Pons (tissue), 1 donor: Measurements from ENCODE around the gene UNKL.

ENCODE experiments used
- DNase-seq: peaks from one replicate; pipeline ENCODE4 v3.0.0-alpha.2; 2016; ENCODE audit warnings: low spot score

UNKL gene

GRCh38 chr16:1401061-1401757, 13.3 kb downstream of the UNKL start:
- no peak for DNase-seq

GRCh38 chr16:1398826-1399581, 15.5 kb downstream of the UNKL start:
- no peak for DNase-seq

GRCh38 chr16:1398351-1398750, 16.2 kb downstream of the UNKL start:
- DNase-seq = no peak

- no peak for DNase-seq
Observed at GRCh38 chr16:1397779-1398178, 16.7 kb downstream of the UNKL start.

- no peak for DNase-seq
Observed at GRCh38 chr16:1395444-1396031, 19.0 kb downstream of the UNKL start.

- no peak for DNase-seq
Observed at GRCh38 chr16:1394367-1394951, 20.0 kb downstream of the UNKL start.

- no peak for DNase-seq
Observed at GRCh38 chr16:1393613-1394176, 20.8 kb downstream of the UNKL start.

GRCh38 chr16:1392826-1393225, 21.7 kb downstream of the UNKL start:
- no peak for DNase-seq

- no peak for DNase-seq
Observed at GRCh38 chr16:1390239-1390779, 24.2 kb downstream of the UNKL start.

GRCh38 chr16:1389762-1390161, 24.7 kb downstream of the UNKL start:
- no peak for DNase-seq

- no peak for DNase-seq
Observed at GRCh38 chr16:1387331-1387730, 27.2 kb downstream of the UNKL start.

- no peak for DNase-seq
Observed at GRCh38 chr16:1385232-1385631, 29.3 kb downstream of the UNKL start.

- DNase-seq = no peak
Observed at GRCh38 chr16:1383556-1383955, 30.9 kb downstream of the UNKL start.

- no peak for DNase-seq
Observed at GRCh38 chr16:1381612-1382406, 32.7 kb downstream of the UNKL start.

GRCh38 chr16:1380195-1380594, 34.3 kb downstream of the UNKL start:
- DNase-seq = no peak

- no peak for DNase-seq
Observed at GRCh38 chr16:1379304-1380076, 35.0 kb downstream of the UNKL start.

GRCh38 chr16:1378804-1379303, 35.6 kb downstream of the UNKL start:
- no peak for DNase-seq

- no peak for DNase-seq
Observed at GRCh38 chr16:1378087-1378803, 36.3 kb downstream of the UNKL start.

GRCh38 chr16:1377406-1378010, 37.0 kb downstream of the UNKL start:
- peak; percentile 37 for DNase-seq
